ENCODE measurements around the gene CCBE1.

DNA sequence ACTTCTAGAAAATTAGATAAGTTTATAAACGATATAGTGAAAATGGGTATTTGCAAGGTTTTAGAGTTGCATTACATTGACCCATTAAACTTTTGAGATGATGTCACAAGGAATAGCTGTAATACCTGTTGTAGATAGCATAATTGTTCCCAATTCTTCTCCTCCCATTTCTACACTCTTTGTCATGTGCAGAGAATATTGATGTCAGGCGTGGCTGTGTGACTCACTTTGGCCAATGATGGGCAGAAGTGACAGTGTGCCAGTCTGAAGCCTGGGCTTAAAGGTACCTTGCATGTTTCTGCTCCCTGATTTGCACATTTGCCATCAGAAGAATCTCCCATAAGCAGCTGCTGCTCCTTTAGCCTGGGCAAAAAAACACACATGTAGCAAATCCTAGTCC lies 26.9 kb upstream of the CCBE1 start:
- TF ChIP-seq, protein P1, sequence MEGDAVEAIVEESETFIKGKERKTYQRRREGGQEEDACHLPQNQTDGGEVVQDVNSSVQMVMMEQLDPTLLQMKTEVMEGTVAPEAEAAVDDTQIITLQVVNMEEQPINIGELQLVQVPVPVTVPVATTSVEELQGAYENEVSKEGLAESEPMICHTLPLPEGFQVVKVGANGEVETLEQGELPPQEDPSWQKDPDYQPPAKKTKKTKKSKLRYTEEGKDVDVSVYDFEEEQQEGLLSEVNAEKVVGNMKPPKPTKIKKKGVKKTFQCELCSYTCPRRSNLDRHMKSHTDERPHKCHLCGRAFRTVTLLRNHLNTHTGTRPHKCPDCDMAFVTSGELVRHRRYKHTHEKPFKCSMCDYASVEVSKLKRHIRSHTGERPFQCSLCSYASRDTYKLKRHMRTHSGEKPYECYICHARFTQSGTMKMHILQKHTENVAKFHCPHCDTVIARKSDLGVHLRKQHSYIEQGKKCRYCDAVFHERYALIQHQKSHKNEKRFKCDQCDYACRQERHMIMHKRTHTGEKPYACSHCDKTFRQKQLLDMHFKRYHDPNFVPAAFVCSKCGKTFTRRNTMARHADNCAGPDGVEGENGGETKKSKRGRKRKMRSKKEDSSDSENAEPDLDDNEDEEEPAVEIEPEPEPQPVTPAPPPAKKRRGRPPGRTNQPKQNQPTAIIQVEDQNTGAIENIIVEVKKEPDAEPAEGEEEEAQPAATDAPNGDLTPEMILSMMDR (IDR thresholded peaks at IDR 0.05; ENCODE audit: insufficient read depth, low read depth, low read length): no peak
- TF ChIP-seq EZH2 (IDR thresholded peaks at IDR 0.05; ENCODE audit: insufficient read depth, low read length): no peak
